ENCODE results near the gene MBD3L2B.

Gene MBD3L2B

DNA sequence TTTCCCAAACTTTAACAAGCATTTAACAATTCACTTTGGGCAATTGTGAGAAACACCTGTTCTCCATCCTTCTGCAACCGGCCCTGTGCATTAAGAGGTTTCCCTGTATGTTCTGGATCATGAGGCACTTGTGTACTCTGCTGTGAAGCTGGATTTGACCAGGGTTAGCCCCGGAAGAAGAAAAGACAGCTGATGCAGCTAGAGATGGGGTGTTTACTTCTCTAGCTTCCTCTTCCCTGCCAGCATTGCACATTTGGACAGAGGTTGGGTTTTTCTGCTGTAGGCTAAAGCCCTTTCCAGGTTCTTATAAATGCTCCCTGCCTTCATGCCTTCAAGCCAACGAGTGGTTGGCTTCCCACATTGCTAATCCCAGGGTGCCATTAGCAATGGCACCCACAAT lies 20.9 kb downstream of the MBD3L2B start:
- no peak overlapping the region for H3K4me3 ChIP-seq (ENCODE audit: low read depth, low read length)
- no peak for DNase-seq (ENCODE audit: low read depth)
- TF ChIP-seq, protein P1, sequence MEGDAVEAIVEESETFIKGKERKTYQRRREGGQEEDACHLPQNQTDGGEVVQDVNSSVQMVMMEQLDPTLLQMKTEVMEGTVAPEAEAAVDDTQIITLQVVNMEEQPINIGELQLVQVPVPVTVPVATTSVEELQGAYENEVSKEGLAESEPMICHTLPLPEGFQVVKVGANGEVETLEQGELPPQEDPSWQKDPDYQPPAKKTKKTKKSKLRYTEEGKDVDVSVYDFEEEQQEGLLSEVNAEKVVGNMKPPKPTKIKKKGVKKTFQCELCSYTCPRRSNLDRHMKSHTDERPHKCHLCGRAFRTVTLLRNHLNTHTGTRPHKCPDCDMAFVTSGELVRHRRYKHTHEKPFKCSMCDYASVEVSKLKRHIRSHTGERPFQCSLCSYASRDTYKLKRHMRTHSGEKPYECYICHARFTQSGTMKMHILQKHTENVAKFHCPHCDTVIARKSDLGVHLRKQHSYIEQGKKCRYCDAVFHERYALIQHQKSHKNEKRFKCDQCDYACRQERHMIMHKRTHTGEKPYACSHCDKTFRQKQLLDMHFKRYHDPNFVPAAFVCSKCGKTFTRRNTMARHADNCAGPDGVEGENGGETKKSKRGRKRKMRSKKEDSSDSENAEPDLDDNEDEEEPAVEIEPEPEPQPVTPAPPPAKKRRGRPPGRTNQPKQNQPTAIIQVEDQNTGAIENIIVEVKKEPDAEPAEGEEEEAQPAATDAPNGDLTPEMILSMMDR (IDR thresholded peaks at IDR 0.05; ENCODE audit: control insufficient read depth, extremely low read depth, insufficient read depth): no peak

DNA sequence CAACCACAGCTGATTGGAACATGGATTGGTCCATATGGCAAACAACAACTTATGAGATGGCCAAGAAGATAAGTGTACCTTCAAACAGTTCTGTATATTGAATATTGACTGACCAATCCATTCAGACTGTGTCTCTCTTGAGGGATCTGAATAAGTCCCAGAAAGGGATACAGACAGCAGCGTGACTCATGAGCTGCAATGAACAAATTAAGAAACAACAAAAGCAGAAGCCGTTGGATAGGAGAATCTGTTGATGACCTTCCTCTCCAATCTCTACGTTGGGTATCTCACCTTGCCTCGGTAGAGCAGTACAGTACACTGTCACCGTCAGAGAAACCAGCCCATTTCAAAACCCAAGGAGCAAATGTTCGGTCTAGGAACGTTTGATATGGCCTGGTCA lies 21.3 kb downstream of the MBD3L2B start:
- H3K4me3 ChIP-seq (ENCODE audit: low read depth, low read length): no peak overlapping the region
- no peak for DNase-seq (ENCODE audit: low read depth)
- TF ChIP-seq, protein P1 (IDR thresholded peaks at IDR 0.05; ENCODE audit: control insufficient read depth, extremely low read depth, insufficient read depth): no peak

DNA sequence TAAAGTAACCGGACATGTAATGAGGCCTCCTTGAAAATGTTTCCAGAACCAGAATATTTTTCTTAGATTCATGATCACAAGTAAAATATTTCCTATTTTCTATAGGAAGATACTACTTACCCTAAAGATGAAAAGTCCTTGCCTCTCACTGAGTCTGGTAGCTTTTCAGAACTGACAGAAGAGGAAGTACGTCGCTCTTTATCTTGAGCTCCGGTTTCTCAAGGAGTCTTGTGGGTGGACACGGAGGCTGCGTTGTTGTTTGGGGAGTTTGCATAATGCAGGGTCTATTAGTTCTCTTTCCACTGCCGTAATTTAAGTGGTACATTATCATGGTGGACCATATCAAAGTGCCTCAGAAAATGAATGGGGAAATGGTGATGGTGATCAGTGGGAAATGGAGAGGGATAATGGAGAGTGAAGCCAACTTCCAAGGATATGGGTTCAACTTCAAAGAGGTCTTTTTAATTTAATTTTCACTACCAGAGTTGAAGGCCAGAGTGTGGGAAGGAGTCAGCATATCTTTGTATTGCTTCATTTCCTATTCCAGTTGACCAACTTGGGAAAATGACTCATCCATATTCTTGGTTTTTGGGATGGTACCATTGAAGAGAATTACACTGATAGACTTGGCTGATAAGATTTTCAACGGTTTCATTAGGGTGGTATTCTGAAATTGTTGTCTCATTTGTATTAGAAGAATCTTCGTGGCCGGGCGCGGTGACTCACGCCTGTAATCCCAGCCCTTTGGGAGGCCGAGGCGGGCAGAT lies 23.4 kb downstream of the MBD3L2B start:
- TF ChIP-seq, protein P1 (IDR thresholded peaks at IDR 0.05; ENCODE audit: control insufficient read depth, extremely low read depth, insufficient read depth): no peak
- no peak for DNase-seq (ENCODE audit: low read depth)
- no peak overlapping the region for H3K4me3 ChIP-seq (ENCODE audit: low read depth, low read length)

DNA sequence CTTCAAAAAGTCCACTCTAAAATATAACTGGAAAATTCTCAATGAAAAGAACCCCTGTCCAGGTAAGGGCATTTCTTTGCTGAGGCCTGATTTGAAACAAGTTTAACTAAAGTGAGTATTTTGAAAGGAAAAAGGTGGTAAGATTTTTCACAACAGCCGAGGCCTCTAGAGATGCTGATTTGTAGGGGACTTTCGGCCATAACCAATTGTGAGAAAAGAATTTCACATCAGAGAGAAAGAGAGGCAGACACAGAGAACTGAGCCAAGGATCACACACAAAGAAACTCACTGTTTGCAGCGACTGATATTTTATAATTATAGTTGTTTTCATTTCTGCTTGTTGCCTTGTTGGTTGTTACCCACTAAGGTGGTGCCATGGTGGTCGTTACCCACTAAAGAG lies 24.4 kb downstream of the MBD3L2B start:
- no peak for DNase-seq (ENCODE audit: low read depth)
- no peak overlapping the region for H3K4me3 ChIP-seq (ENCODE audit: low read depth, low read length)
- TF ChIP-seq, protein P1 (IDR thresholded peaks at IDR 0.05; ENCODE audit: control insufficient read depth, extremely low read depth, insufficient read depth): no peak

DNA sequence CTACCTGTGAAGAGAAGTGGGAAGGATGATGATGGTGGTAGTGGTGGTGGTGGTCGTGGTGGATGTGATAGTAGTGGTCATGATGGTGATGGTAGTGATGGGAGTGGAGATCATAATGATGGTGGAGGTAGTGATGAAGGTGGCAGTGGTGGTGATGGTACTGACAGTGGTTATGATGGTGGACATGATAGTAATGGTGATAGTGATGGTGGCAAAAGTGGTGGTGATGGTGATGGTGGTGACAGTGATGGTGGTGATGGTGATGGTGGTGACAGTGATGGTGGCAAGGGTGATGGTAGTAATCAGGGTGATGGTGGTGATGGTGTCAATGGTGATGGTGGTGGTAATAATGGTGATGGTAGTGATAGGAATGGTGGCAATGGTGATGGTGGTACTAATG lies 26.2 kb downstream of the MBD3L2B start:
- H3K4me3 ChIP-seq (ENCODE audit: low read depth, low read length): no peak overlapping the region
- DNase-seq (ENCODE audit: low read depth): no peak
- TF ChIP-seq, protein P1 (IDR thresholded peaks at IDR 0.05; ENCODE audit: control insufficient read depth, extremely low read depth, insufficient read depth): no peak

DNA sequence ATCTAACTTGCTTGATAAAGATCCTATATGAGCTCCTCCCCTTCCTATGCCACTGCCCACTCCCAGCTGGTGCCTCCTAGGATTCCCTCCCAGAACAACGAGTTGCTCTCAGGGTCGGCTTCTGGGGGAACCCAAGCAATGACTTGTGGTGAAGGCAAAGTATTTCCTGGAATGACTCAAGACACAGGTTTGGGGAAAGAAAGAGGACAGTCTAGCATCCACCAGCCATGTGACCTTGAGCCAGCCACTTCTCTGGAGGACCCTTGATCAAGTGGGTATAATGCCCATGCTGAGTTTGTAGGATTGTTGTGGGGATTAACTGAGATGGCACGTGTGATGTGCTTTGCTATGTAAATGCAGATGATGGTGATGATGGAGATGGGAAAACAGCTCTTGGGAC lies 33.0 kb downstream of the MBD3L2B start:
- TF ChIP-seq, protein P1 (IDR thresholded peaks at IDR 0.05; ENCODE audit: control insufficient read depth, extremely low read depth, insufficient read depth): no peak
- no peak overlapping the region for H3K4me3 ChIP-seq (ENCODE audit: low read depth, low read length)
- DNase-seq (ENCODE audit: low read depth): no peak

DNA sequence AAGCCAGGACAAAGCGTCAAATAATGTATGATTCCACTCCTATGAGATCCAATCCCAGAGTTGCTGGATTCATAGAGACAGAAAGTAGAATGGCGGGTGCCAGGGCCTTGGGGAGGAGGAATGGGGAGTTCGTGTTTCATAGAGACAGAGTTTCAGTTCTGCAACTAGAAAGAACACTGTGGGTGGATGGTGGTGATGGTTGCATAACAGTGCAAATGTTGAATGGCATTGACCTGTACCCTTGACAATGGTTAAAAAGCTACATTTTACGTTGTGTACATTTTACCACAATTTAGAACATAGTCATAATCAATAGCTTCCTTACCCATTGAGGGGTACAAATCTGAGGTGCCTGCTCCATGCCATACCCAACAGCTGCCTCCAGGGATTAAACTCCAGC lies 33.4 kb downstream of the MBD3L2B start:
- no peak for DNase-seq (ENCODE audit: low read depth)
- TF ChIP-seq, protein P1 (IDR thresholded peaks at IDR 0.05; ENCODE audit: control insufficient read depth, extremely low read depth, insufficient read depth): no peak
- H3K4me3 ChIP-seq (ENCODE audit: low read depth, low read length): no peak overlapping the region

Measured in LNCaP clone FGC (cell line).